Hepatocyte (in vitro differentiated cells): ENCODE data around the gene FAM180B. TPM values are rescaled to one million over a fixed set of nuclear protein-coding genes. Genes with fewer than 3 reads are reported as not detected.
"Not testable (repeated sequence)": the region's sequence is repeated elsewhere in the genome, so short reads cannot be mapped to it uniquely, and the experiment has no call there.

Experiments
- DNase-seq: peaks from one replicate; pipeline ENCODE4 v3.0.0-alpha.2; 2016; ENCODE audit warnings: low spot score
- H2AFZ ChIP-seq: fragments of 200-600 bp; sonication (generic); 2 replicates; pipeline ENCODE4 v1.6.0; 2016; ENCODE audit warnings: antibody characterized with exemption, mild to moderate bottlenecking
- H3K27ac ChIP-seq: fragments of 200-600 bp; sonication (generic); 2 replicates; pipeline ENCODE4 v1.5.1; 2016; ENCODE audit warnings: mild to moderate bottlenecking
- H3K27me3 ChIP-seq: fragments of 200-600 bp; sonication (generic); 2 replicates; pipeline ENCODE4 v1.6.1; 2016
- H3K36me3 ChIP-seq: fragments of 200-600 bp; sonication (generic); replicated peaks from 2 replicates; pipeline ENCODE4 v1.5.1; 2016; ENCODE audit warnings: low read depth; ENCODE audit not compliant: insufficient read depth
- H3K4me1 ChIP-seq: fragments of 200-600 bp; sonication (generic); 2 replicates; pipeline ENCODE4 v1.5.1; 2016; ENCODE audit warnings: mild to moderate bottlenecking, moderate library complexity; ENCODE audit not compliant: insufficient read depth
- H3K4me2 ChIP-seq: fragments of 200-600 bp; sonication (generic); 2 replicates; pipeline ENCODE4 v1.6.0; 2016
- H3K4me3 ChIP-seq: fragments of 200-600 bp; sonication (generic); 2 replicates; pipeline ENCODE4 v1.5.1; 2016; ENCODE audit warnings: mild to moderate bottlenecking
- H3K79me2 ChIP-seq: fragments of 200-600 bp; sonication (generic); 2 replicates; pipeline ENCODE4 v1.6.0; 2017; ENCODE audit warnings: mild to moderate bottlenecking
- H3K9me2 ChIP-seq: fragments of 200-600 bp; sonication (generic); replicated peaks from 2 replicates; pipeline ENCODE4 v1.6.0; 2017; ENCODE audit warnings: mild to moderate bottlenecking; ENCODE audit not compliant: insufficient read depth
- H3K9me3 ChIP-seq: fragments of 200-600 bp; sonication (generic); 2 replicates; pipeline ENCODE4 v1.5.1; 2016; ENCODE audit warnings: low read depth, mild to moderate bottlenecking
- H4K20me1 ChIP-seq: fragments of 200-600 bp; sonication (generic); 2 replicates; pipeline ENCODE4 v1.6.0; 2016; ENCODE audit warnings: mild to moderate bottlenecking; ENCODE audit not compliant: insufficient read depth, poor library complexity, severe bottlenecking
- EZH2 ChIP-seq: fragments of 200-600 bp; sonication (generic); IDR thresholded peaks from 2 replicates; pipeline ENCODE4 v1.6.1; 2016; ENCODE audit warnings: antibody characterized with exemption, mild to moderate bottlenecking, borderline replicate concordance
- EZH2phosphoT487 ChIP-seq: fragments of 200-600 bp; sonication (generic); IDR thresholded peaks from one replicate; pipeline ENCODE4 v1.6.1; 2018; ENCODE audit warnings: antibody characterized with exemption, mild to moderate bottlenecking, low read depth, moderate library complexity; ENCODE audit not compliant: unreplicated experiment, severe bottlenecking
- WGBS: methylation state at CpG from one replicate; pipeline ENCODE4 v1.1.6; 2016; ENCODE audit warnings: low lambda C conversion rate; ENCODE audit errors: missing lambda C conversion rate; 5-methylcytosine and 5-hydroxymethylcytosine counted together
- polyA plus RNA-seq: library from polyadenylated mRNA; unstranded; fragments of >200 nt; fragmentation: Nextera tagmentation; extraction: Ambion mirVana; gene quantifications from 2 replicates; pipeline ENCODE4 v1.2.1, GENCODE V29; 2016
- total RNA-seq: library from RNA; depleted of rRNA; stranded (reverse); fragments of >200 nt; gene quantifications from 2 replicates; pipeline ENCODE4 v1.2.3, GENCODE V29; 2014
- TF ChIP-seq, protein P1 (sequence below): fragments of 200-600 bp; sonication (generic); IDR thresholded peaks from 2 replicates; pipeline ENCODE4 v1.5.1; 2016; ENCODE audit warnings: antibody characterized with exemption, mild to moderate bottlenecking; ENCODE audit not compliant: poor library complexity

Gene FAM180B
- total and polyA plus RNA-seq, 2 experiments from 2014 or later = 0.50 TPM; not detected in 1

DNA sequence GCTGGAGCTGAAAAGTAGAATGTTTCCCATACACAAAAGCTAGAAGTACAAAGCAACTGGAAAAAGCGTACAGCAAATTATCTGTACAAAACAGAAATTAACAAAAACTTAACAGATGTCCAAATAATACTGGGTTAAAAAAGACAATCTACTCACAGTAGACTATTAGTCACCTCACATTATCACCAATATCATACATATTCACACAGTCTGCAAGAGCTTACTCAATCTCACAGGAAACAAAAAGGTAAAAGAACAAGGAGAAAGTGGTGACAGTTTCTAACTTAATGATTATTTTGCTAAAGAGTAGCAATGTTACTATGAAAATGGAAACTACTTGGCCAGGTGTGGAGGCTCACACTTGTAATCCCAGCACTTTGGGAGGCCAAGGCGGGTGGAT, 45.4 kb upstream of the FAM180B start:
- H4K20me1 ChIP-seq = peaks cover 97% of the 10 kb centered on the region
- H2AFZ ChIP-seq = no peak overlapping the region
- H3K79me2 ChIP-seq = peaks cover 98% of the 10 kb centered on the region
- TF ChIP-seq EZH2phosphoT487 (no peak), EZH2 (no peak)
- TF ChIP-seq, protein P1, sequence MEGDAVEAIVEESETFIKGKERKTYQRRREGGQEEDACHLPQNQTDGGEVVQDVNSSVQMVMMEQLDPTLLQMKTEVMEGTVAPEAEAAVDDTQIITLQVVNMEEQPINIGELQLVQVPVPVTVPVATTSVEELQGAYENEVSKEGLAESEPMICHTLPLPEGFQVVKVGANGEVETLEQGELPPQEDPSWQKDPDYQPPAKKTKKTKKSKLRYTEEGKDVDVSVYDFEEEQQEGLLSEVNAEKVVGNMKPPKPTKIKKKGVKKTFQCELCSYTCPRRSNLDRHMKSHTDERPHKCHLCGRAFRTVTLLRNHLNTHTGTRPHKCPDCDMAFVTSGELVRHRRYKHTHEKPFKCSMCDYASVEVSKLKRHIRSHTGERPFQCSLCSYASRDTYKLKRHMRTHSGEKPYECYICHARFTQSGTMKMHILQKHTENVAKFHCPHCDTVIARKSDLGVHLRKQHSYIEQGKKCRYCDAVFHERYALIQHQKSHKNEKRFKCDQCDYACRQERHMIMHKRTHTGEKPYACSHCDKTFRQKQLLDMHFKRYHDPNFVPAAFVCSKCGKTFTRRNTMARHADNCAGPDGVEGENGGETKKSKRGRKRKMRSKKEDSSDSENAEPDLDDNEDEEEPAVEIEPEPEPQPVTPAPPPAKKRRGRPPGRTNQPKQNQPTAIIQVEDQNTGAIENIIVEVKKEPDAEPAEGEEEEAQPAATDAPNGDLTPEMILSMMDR = no peak
- no peaks in the 10 kb centered on the region for H3K27me3 ChIP-seq
- no peaks in the 10 kb centered on the region for H3K9me3 ChIP-seq
- no peaks in the 10 kb centered on the region for H3K36me3 ChIP-seq
- no peak for DNase-seq
- peaks cover 27% of the 10 kb centered on the region for H3K4me1 ChIP-seq
- no peak overlapping the region for H3K27ac ChIP-seq
- 98% methylated on average over 2 of the region's 2 CpGs for WGBS
- H3K4me2 ChIP-seq = no peak overlapping the region
- no peaks in the 10 kb centered on the region for H3K9me2 ChIP-seq
- H3K4me3 ChIP-seq = no peak overlapping the region

GRCh38 chr11:47545298-47545697, 41.2 kb upstream of the FAM180B start:
- TF ChIP-seq EZH2 (no peak), EZH2phosphoT487 (no peak)
- TF ChIP-seq, protein P1 = no peak
- WGBS = 100% methylated on average over 6 of the region's 6 CpGs

DNA sequence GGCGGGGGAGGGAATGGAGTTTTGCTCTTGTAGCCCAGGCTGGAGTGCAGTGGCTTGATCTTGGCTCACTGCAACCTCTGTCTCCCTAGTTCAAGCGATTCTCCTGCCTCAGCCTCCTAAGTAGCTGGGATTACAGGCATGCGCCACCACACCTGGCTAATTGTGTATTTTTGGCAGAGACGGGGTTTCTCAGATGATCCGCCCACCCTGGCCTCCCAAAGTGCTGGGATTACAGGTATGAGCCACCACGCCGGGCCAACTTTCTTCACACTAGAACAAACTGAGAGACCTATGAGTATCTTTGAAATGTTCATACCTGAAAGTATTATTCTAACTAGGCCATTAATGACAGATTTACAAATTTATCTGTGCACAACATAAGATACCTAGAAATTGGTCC, 40.2 kb upstream of the FAM180B start:
- peaks cover 94% of the 10 kb centered on the region for H4K20me1 ChIP-seq

More at GRCh38 chr11:47545298-47545697, 41.2 kb upstream of the FAM180B start:
- no peaks in the 10 kb centered on the region for H3K9me2 ChIP-seq
- H3K36me3 ChIP-seq = no peaks in the 10 kb centered on the region
- H3K4me3 ChIP-seq = no peak overlapping the region
- peaks cover 98% of the 10 kb centered on the region for H3K79me2 ChIP-seq
- peaks cover 95% of the 10 kb centered on the region for H4K20me1 ChIP-seq
- no peaks in the 10 kb centered on the region for H3K9me3 ChIP-seq
- H3K27ac ChIP-seq = no peak overlapping the region
- no peak overlapping the region for H2AFZ ChIP-seq
- no peak overlapping the region for H3K4me2 ChIP-seq
- peaks cover 2% of the 10 kb centered on the region for H3K4me1 ChIP-seq
- no peak for DNase-seq
- H3K27me3 ChIP-seq = no peaks in the 10 kb centered on the region

DNA sequence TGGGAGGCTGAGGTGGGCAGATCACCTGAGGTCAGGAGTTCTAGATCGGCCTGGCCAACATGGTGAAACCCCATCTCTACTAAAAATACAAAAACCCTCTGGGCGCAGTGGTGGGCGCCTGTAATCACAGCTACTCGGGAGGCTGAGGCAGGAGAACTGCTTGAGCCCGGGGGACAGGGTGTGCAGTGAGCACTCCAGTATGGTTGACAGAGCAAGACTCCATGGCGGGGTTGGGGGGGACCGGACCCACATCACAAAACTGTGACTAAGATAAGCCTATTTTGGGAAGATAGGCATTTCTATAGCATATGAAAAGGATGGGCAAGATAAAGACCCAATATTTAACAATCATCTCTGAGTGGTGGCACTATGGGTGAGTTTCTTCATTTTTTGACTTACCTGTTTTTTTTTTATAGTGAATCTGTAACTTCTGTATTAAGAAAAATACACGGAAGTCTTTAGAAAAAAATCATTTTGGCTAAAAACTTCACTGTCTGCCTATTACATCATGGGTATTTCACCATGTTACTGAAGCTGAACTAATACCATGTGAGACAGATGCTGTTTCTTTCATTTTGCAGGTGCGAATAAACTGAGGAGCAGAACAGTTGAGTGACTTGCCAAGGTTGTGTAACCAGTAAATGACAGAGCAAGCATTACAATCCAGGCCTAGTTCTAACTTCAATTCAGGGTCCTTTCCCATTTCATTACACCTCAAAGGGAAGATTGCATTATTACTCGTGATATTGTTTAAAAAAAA, 36.0 kb upstream of the FAM180B start:
- no peak overlapping the region for H3K4me3 ChIP-seq
- H3K9me3 ChIP-seq = no peaks in the 10 kb centered on the region
- H3K4me1 ChIP-seq = peaks cover 9% of the 10 kb centered on the region

More for the DNA sequence above, 40.2 kb upstream of the FAM180B start:
- H3K4me3 ChIP-seq, H3K27ac ChIP-seq, H3K4me2 ChIP-seq, DNase-seq, H3K36me3 ChIP-seq, H3K4me1 ChIP-seq, H2AFZ ChIP-seq, H3K27me3 ChIP-seq, H3K9me3 ChIP-seq, H3K9me2 ChIP-seq: not testable (repeated sequence)
- WGBS = 98% methylated on average over 6 of the region's 7 CpGs
- peaks cover 98% of the 10 kb centered on the region for H3K79me2 ChIP-seq

More for the DNA sequence above, 36.0 kb upstream of the FAM180B start:
- H4K20me1 ChIP-seq = peaks cover 56% of the 10 kb centered on the region
- H3K36me3 ChIP-seq = no peaks in the 10 kb centered on the region
- H3K27ac ChIP-seq = peak overlapping the region; percentile 97
- H3K79me2 ChIP-seq = peaks cover 74% of the 10 kb centered on the region
- H3K27me3 ChIP-seq = no peaks in the 10 kb centered on the region
- no peak for DNase-seq
- TF ChIP-seq EZH2phosphoT487 = no peak
- no peaks in the 10 kb centered on the region for H3K9me2 ChIP-seq
- H3K4me2 ChIP-seq = peak overlapping the region; percentile 84
- no peak overlapping the region for H2AFZ ChIP-seq
- 93% methylated on average over 10 of the region's 10 CpGs for WGBS
